HepG2 (cell line): ENCODE measurements around the gene MGA. TPM values are rescaled to one million over a fixed set of nuclear protein-coding genes. Genes with fewer than 3 reads are reported as not detected.
A peak's percentile ranks its signal among the peaks of the same experiment; 100 is the strongest.

Source experiments
- ARID5B ChIP-seq: IDR thresholded peaks from 2 replicates; pipeline ENCODE4 v1.4.0; 2020; ENCODE audit warnings: mild to moderate bottlenecking, missing genetic modification reagents
- ASH2L ChIP-seq: fragments of 300-600, 200-600 bp; sonication (generic); IDR thresholded peaks from 2 replicates; pipeline ENCODE4 v1.7.0; 2017; ENCODE audit warnings: low read depth, mild to moderate bottlenecking, moderate library complexity, mixed read lengths, low read length; ENCODE audit not compliant: insufficient read length
- CTCF ChIP-seq: sonication (generic); formaldehyde crosslinking; IDR thresholded peaks from 2 replicates; pipeline ENCODE4 v1.5.0; 2020; ENCODE audit warnings: mild to moderate bottlenecking, missing genetic modification reagents, moderate library complexity
- FOXP1 ChIP-seq, 2 experiments: fragments of 450-650 bp in 1 of 2; IDR thresholded peaks; 2 replicates each; pipeline ENCODE4 v1.6.1; 2017 to 2018; ENCODE audit warnings: antibody characterized with exemption in 1 of 2
- MTF2 ChIP-seq: sonication (generic); formaldehyde crosslinking; IDR thresholded peaks from 2 replicates; pipeline ENCODE4 v1.5.0; 2020; ENCODE audit warnings: missing genetic modification reagents, borderline replicate concordance
- PHB2 ChIP-seq: fragments of 450-650 bp; IDR thresholded peaks from 2 replicates; pipeline ENCODE4 v1.6.1; 2018; ENCODE audit not compliant: partially characterized antibody
- XRCC5 ChIP-seq: fragments of 200-400 bp; formaldehyde crosslinking; optimal IDR thresholded peaks from 2 replicates; pipeline ENCODE3; 2017; ENCODE audit warnings: mild to moderate bottlenecking, low read length
- ZNF547 ChIP-seq: sonication (generic); formaldehyde crosslinking; IDR thresholded peaks from 2 replicates; pipeline ENCODE4 v1.5.1; 2020; ENCODE audit warnings: mild to moderate bottlenecking, missing genetic modification reagents
- polyA plus RNA-seq, 8 experiments: library from polyadenylated mRNA; depleted of rRNA in 3 of 8; stranded (reverse) in 7 of 8; unstranded in 1 of 8; fragments of >200 nt; fragmentation: Illumina TruSeq in 4 of 8; extraction: Trizol in 4 of 8; gene quantifications; 2 replicates each; pipeline versions ENCODE4 v1.2.1 to v1.2.3, GENCODE V29; 2011 to 2016; ENCODE audit warnings: low read depth in 4 of 8, missing spikeins in 1 of 8, mixed read lengths in 1 of 8; ENCODE audit not compliant: insufficient read depth in 1 of 8
- total RNA-seq, 5 experiments: library from RNA; depleted of rRNA; stranded (reverse); fragments of >200 nt; fragmentation: Illumina TruSeq; extraction: Trizol; gene quantifications; 2 replicates each; pipeline ENCODE4 v1.2.3, GENCODE V29; 2016; ENCODE audit warnings: low read depth in 1 of 5

MGA gene
- total and polyA plus RNA-seq, 2 of the 13 experiments (the other 11 are each of a cell fraction or from before 2014, with no cell fraction given) = 5.3 to 59.0 TPM

DNA sequence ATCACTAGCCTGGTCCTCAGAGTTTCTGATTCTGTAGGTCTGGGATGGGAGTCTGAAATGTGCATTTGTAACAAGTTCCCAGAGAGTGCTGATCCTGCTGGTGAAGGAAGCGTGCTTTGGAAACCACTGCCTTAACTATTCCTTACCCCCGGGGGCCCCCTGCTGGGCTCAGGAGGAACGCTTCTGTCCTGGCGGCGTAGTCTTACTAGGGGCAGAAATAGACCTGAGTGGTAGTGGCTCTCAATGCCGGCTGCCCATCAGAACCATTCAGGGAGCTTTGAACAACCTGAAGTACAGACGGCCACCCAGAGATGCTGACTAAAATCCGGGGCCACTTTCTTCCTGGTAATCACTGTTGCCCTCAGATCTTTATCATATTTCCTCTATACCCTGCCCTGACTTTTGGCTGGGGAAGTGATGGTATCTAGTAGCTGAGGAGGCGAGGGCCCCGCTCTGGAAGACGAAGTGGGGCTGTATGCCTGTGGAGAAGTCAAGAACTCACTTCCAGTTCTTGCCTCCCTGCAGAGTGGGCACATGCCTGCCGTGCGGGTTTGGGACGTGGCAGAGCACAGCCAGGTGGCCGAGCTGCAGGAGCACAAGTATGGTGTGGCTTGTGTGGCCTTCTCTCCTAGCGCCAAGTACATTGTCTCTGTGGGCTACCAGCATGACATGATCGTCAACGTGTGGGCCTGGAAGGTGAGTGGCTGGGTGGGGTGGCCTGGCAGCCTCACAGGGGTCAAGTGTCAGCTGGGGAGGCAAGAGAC lies 151.4 kb downstream of the MGA start (continued):
- TF ChIP-seq ARID5B (peak; percentile 27; the same call in 1 of the 2 replicates), FOXP1 (IDR thresholded peaks at IDR 0.05) (no peak), FOXP1 (CRISPR knock-in tag; IDR thresholded peaks at IDR 0.05) (no peak), PHB2 (no peak), MTF2 (0 out of 2 replicates have a peak, but pooled peaks have one; percentile 54), XRCC5 (peak; percentile 51), ZNF547 (CRISPR knock-in tag) (0 out of 2 replicates have a peak, but pooled peaks have one; percentile 53), CTCF (CRISPR knock-in tag) (peak; percentile 88), ASH2L (no peak)
